BLaER1 (cell line): ENCODE data around the gene DLGAP1.
"Not testable (repeated sequence)": the region's sequence is repeated elsewhere in the genome, so short reads cannot be mapped to it uniquely, and the experiment has no call there.

Experiments used
- H3K27ac ChIP-seq: shearing (Covaris generic); formaldehyde crosslinking; 2 replicates; pipeline ENCODE4 v1.8.1; 2022
- H3K27me3 ChIP-seq: shearing (Covaris generic); formaldehyde crosslinking; 2 replicates; pipeline ENCODE4 v1.8.1; 2022
- H3K36me3 ChIP-seq: shearing (Covaris generic); formaldehyde crosslinking; 2 replicates; pipeline ENCODE4 v1.8.1; 2022
- H3K4me1 ChIP-seq: shearing (Covaris generic); formaldehyde crosslinking; 2 replicates; pipeline ENCODE4 v1.8.1; 2022
- H3K4me2 ChIP-seq: shearing (Covaris generic); formaldehyde crosslinking; 2 replicates; pipeline ENCODE4 v1.8.1; 2022
- H3K4me3 ChIP-seq: shearing (Covaris generic); formaldehyde crosslinking; 2 replicates; pipeline ENCODE4 v1.8.1; 2022
- H3K9ac ChIP-seq: shearing (Covaris generic); formaldehyde crosslinking; 2 replicates; pipeline ENCODE4 v1.8.1; 2022
- H3K9me3 ChIP-seq: shearing (Covaris generic); formaldehyde crosslinking; 2 replicates; pipeline ENCODE4 v1.8.1; 2022
- H4K20me1 ChIP-seq: shearing (Covaris generic); formaldehyde crosslinking; 2 replicates; pipeline ENCODE4 v1.8.1; 2022
- Cebpa-rat ChIP-seq: shearing (Covaris generic); IDR thresholded peaks from 2 replicates; pipeline ENCODE4 v1.8.1; 2022

DLGAP1 gene

DNA sequence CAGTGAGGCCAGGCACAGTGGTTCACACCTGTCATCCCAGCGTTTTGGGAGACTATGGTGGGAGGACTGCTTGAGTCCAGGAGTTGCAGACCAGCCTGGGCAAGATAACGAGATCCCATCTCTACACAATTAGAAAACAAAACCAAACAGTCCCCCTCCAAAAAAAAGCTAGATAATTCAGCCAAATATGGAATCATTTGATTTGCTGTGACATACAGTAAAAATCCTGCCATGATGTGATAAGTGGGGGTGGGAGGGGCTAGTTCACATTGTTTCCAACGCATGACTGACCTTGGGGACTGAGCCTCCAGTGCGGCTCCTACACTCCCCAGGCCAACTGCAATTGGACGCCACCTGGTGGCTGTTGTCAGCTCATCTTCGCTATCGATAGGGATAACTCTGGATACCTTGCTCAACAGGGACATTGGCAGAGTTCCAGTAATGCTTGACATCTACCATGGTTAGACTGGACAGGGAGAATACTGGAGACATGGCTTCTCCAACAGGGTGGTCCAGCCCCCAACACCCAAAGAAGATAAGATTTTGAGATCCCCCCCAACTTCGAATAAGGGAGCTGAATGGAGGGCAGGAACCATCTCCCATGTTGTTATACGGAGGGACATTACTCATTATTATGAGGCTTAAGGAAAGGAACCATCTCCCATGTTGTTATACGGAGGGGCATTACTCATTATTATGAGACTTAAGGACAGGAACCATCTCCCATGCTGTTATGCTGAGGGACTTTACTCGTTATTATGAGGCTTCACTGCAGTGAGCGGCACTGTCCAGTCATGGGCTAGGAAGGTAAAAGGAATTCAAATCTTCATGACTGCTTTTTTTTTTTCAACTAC is 869.2 kb downstream of the DLGAP1 start:
- Histone ChIP-seq H3K4me1 (peaks cover 21% of the 10 kb centered on the region), H3K9ac (no peak overlapping the region), H3K36me3 (no peaks in the 10 kb centered on the region), H3K27ac (no peak overlapping the region), H3K27me3 (no peaks in the 10 kb centered on the region), H3K4me3 (no peak overlapping the region), H4K20me1 (no peaks in the 10 kb centered on the region), H3K9me3 (no peaks in the 10 kb centered on the region), H3K4me2 (peak overlapping the region; percentile 5; the same call in 1 of the 2 replicates)
- TF ChIP-seq Cebpa-rat = no peak

DNA sequence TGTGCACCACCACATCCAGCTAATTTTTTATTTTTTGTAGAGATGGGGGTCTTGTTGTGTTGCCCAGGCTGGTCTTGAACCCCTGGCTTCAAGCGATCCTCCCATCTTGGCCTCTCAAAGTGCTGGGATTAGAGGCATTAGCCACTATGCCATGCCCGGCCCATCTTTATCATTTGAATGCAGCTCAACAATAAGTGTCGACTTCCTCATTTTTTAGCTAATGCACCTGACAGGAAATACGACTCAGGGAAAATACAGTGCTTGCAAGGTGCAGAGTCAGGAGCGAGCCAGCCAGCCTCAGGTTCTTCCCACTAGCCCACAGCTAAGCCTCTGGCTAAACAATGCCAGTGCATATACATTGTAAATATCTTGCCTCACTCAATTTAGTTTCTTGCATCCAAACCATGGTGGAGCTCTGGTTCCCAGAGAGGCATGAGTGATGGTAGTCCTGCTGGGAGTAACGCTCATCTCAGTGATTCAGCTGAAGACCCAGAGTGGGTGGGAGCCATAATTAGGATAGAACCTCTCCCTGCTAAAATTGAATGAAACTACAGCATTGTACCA is 870.1 kb downstream of the DLGAP1 start:
- H3K36me3 ChIP-seq = no peaks in the 10 kb centered on the region
- peak overlapping the region; percentile 35 for H3K4me2 ChIP-seq
- H3K27ac ChIP-seq = no peak overlapping the region
- H3K27me3 ChIP-seq = no peaks in the 10 kb centered on the region
- no peaks in the 10 kb centered on the region for H4K20me1 ChIP-seq
- H3K9me3 ChIP-seq = no peaks in the 10 kb centered on the region
- no peak for TF ChIP-seq Cebpa-rat
- H3K4me1 ChIP-seq = peaks cover 21% of the 10 kb centered on the region
- no peak overlapping the region for H3K4me3 ChIP-seq
- no peak overlapping the region for H3K9ac ChIP-seq

DNA sequence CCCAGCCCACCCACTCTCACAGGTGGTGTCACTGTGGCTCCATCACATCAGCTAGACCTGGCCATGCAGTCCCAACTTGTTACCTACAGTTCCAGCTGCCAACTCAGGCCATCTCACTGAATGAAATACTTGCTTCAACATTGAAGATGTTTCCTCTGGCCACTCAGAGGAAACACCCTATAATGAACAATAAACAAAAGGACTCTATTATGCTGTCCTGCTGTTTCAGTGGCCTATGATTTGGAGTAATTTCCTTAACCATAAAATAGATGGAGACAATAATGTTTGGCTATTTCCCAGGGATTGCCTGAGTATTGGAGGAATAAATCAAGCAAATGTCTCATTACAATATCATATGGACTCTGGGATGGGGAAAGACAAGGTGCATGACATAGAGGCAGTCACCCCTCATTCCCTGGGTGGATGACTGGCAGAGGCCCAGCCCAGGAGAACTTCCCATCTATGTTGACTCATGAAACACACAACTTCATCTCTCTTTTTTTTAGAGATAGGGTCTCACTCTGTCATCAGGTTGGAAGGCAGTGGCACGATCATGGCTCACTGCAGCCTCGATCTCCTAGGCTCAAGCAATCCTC is 870.7 kb downstream of the DLGAP1 start:
- no peak overlapping the region for H3K27ac ChIP-seq

DNA sequence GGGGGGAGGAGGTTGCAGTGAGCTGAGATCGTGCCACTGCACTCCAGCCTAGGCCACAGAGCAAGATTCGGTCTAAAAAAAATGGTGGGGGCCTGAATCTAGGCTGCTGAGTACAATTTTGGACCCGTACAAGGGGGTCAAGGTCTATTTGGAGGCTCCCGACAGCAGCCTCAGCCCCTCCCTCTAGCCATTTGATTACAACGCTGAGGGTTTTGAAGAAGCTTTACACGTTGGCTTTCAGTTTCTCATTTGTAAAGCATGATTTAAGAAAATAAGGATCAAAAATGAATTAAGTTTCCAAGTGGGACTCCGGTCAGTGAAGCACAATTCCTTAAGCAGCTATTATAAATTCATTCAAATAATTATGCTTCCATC is 871.2 kb downstream of the DLGAP1 start:
- peaks cover 21% of the 10 kb centered on the region for H3K4me1 ChIP-seq
- no peaks in the 10 kb centered on the region for H3K9me3 ChIP-seq
- H3K27me3 ChIP-seq = no peaks in the 10 kb centered on the region
- no peak overlapping the region for H3K4me3 ChIP-seq
- H3K4me2 ChIP-seq = no peak overlapping the region
- no peak for TF ChIP-seq Cebpa-rat
- H3K27ac ChIP-seq = no peak overlapping the region
- H4K20me1 ChIP-seq = no peaks in the 10 kb centered on the region
- no peaks in the 10 kb centered on the region for H3K36me3 ChIP-seq
- no peak overlapping the region for H3K9ac ChIP-seq

More for the DNA sequence above, 870.7 kb downstream of the DLGAP1 start:
- H3K9me3 ChIP-seq = no peaks in the 10 kb centered on the region
- no peak overlapping the region for H3K9ac ChIP-seq
- peaks cover 21% of the 10 kb centered on the region for H3K4me1 ChIP-seq
- H3K4me2 ChIP-seq = peak overlapping the region; percentile 35
- TF ChIP-seq Cebpa-rat = no peak
- H3K27me3 ChIP-seq = no peaks in the 10 kb centered on the region
- H4K20me1 ChIP-seq = no peaks in the 10 kb centered on the region
- H3K36me3 ChIP-seq = no peaks in the 10 kb centered on the region
- no peak overlapping the region for H3K4me3 ChIP-seq

DNA sequence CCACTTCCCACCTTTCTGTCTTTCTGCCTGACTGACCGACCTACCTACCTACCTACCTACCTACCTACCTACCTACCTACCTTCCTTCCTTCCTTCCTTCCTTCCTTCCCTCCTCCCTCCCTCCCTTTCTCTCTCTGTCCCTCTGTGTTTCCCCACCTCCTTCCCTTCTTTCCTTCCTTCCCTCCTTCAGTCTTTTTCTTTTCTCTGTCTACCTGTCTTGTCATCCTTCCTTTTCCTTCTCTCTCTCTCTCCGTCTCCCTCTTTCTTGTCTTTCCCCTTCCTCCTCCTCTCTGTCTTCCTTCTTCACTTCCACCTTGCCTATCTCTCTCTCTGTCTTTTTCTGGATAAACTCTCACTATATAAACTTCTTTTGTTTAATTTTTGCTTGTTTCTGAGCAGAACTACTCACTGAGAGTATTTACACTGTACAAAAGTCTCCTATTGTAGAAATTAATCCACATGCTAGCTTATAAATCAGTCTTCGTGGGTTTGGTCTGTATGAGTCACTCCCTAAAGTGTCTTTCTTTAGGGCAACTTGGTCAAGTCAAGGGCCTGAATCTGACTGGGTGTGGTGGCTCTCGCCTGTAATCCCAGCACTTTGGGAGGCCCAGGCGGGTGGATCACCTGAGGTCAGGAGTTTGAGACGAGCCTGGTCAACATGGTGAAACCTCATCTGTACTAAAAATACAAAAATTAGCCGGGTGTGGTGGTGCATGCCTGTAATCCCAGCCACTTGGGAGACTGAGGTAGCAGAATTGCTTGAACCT is 871.8 kb downstream of the DLGAP1 start:
- H3K36me3 ChIP-seq, H3K27me3 ChIP-seq, H3K4me3 ChIP-seq, H4K20me1 ChIP-seq, H3K4me2 ChIP-seq, H3K9ac ChIP-seq, H3K9me3 ChIP-seq, H3K27ac ChIP-seq: not testable (repeated sequence)
- peaks cover 21% of the 10 kb centered on the region for H3K4me1 ChIP-seq

DNA sequence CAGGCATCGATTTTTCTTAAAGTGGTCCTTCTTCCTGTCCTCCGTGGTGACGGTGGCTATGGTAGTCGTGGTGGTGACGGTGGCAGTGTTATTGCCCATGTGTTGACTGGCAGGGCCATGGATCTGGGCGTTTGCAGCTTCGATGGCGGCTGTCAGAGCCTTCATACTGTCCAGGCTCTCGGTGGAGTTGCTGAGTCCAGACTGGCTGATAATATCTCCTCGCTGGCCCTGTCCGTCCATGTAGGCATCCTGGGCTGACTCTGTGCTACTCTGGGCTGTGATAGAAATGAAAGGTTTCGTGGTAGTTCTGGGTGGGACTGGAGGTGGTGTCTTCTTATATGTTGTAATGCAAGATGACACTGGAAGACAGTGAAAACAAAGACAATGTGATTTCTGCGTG is 873.2 kb downstream of the DLGAP1 start:
- H3K4me2 ChIP-seq = no peak overlapping the region
- no peaks in the 10 kb centered on the region for H3K27me3 ChIP-seq
- H3K9me3 ChIP-seq = no peaks in the 10 kb centered on the region
- H3K27ac ChIP-seq = no peak overlapping the region
- H4K20me1 ChIP-seq = no peaks in the 10 kb centered on the region
- no peak overlapping the region for H3K9ac ChIP-seq
- no peaks in the 10 kb centered on the region for H3K36me3 ChIP-seq
- no peak for TF ChIP-seq Cebpa-rat
- H3K4me1 ChIP-seq = peaks cover 21% of the 10 kb centered on the region
- H3K4me3 ChIP-seq = no peak overlapping the region

DNA sequence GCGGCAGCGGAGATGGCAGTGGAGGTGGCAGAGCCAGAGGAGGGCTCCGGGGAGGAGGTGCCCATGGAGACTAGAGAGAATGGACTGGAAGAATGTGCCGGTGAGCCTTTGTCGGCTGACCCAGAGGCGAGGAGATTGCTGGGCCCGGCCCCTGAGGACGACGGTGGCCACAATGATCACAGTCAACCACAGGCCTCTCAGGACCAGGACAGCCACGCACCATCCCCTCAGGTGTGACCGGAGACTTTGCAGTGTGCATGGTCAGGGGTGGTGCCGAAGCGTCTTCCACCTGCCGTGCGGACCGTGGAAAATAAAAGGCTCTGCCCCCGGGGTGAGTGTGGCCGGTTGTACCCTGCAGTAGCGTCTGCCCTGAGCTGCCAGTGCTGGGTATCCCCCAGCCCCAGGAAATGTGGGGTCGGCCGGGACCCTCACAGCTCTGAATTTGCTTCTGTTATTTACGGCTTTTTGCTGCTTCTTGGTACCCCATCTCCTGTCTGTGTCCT is 874.5 kb downstream of the DLGAP1 start:
- not testable (repeated sequence) for H3K9ac ChIP-seq, H3K27ac ChIP-seq, H3K4me2 ChIP-seq, H3K4me3 ChIP-seq, H4K20me1 ChIP-seq, H3K27me3 ChIP-seq, H3K36me3 ChIP-seq, H3K9me3 ChIP-seq
- peaks cover 18% of the 10 kb centered on the region for H3K4me1 ChIP-seq

DNA sequence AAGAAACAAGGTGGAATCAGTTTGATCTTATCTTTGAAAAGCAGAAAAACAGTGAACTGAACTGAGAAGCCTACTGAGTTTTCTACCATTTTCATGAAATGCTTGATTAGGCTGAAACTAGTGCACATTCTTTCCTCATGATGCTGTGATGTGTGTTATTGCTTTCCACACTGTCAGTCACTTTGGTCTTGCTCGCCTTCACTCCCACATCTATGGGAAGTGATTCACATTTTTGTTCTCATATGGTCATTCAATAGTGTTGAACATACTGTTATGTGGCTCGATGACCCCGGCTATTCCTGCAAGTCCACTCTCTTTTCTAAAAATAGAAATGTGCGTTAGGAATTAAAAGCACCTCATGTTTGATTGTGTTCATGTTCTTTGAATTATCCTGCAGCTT is 875.4 kb downstream of the DLGAP1 start:
- Histone ChIP-seq H3K9ac (no peak overlapping the region), H3K4me2 (no peak overlapping the region), H3K27ac (no peak overlapping the region), H3K36me3 (no peaks in the 10 kb centered on the region), H4K20me1 (no peaks in the 10 kb centered on the region), H3K4me1 (peaks cover 9% of the 10 kb centered on the region), H3K9me3 (no peaks in the 10 kb centered on the region), H3K27me3 (no peaks in the 10 kb centered on the region), H3K4me3 (no peak overlapping the region)
- TF ChIP-seq Cebpa-rat = no peak

DNA sequence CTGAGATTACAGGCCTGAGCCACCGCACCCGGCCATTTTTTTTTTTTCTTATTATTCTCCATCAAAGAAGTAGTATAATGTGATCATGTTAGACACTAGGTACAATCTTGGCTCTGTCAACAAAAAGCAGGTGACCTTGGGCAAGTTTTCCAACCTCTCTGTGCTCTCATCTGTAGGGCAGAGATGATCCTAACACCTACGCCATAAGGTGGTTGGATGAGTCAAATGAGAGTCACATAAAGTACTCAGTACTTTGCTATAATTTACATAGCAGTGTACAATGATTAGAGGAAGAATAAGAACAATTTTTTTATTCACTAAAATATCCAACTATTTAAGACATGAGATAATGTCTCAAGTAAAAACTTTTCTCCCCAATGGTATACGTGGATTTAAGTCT is 876.5 kb downstream of the DLGAP1 start:
- Histone ChIP-seq H3K9me3 (no peaks in the 10 kb centered on the region), H3K4me1 (peaks cover 2% of the 10 kb centered on the region; the same call in 1 of the 2 replicates), H3K36me3 (no peaks in the 10 kb centered on the region), H3K27me3 (no peaks in the 10 kb centered on the region), H4K20me1 (no peaks in the 10 kb centered on the region), H3K9ac (no peak overlapping the region), H3K4me3 (no peak overlapping the region), H3K4me2 (no peak overlapping the region), H3K27ac (no peak overlapping the region)
- TF ChIP-seq Cebpa-rat = no peak
